HG02884 (cell line): ENCODE results near the gene EPC2.
"Not testable (repeated sequence)": the region's sequence is repeated elsewhere in the genome, so short reads cannot be mapped to it uniquely, and the experiment has no call there.

ENCODE experiments used
- ATAC-seq: cut with Tn5 transposase; IDR thresholded peaks from one replicate; pipeline ENCODE4 v1.9.1; 2021; ENCODE audit warnings: mild to moderate bottlenecking, moderate library complexity; ENCODE audit not compliant: unreplicated experiment

EPC2 gene

DNA sequence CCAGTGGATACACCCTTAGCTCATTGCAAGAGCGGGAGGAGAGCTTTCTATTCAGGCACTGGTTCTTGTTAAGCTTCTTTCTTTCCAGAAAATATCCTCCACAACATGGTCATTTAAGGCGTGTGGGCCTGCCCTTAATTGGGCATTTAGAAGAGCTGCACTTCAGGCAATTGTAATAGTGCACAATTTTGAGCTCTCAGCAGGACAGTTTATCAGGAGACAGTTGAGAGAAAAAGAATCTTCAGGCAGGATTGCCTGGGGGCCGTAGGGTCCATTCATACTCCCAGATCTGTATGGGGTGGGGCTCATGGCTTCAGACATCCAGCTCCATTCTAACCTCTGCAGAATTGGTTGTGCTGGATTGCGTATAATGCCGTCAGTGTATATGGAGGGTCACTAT lies 6.0 kb upstream of the EPC2 start:
- ATAC-seq = no peak

DNA sequence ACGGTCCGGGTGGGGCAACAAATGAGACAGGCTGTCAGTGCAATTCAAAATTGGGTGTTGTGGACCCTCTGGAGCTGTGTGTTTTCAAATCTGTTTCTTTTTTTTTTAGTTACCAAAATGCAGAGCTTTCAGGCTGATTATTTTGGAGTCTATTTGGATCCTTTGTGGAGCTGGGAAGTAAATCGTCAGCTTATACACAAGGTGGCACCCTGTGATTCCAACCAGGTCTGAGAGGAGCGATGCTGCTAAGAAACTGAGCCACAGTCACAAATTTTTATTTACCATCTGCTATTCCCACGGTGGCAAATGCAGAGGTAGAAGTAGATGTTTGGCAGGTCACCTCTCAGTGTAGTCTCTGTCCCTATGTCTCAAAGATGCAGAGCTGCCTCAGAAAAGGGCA lies 3.8 kb upstream of the EPC2 start:
- ATAC-seq = no peak

DNA sequence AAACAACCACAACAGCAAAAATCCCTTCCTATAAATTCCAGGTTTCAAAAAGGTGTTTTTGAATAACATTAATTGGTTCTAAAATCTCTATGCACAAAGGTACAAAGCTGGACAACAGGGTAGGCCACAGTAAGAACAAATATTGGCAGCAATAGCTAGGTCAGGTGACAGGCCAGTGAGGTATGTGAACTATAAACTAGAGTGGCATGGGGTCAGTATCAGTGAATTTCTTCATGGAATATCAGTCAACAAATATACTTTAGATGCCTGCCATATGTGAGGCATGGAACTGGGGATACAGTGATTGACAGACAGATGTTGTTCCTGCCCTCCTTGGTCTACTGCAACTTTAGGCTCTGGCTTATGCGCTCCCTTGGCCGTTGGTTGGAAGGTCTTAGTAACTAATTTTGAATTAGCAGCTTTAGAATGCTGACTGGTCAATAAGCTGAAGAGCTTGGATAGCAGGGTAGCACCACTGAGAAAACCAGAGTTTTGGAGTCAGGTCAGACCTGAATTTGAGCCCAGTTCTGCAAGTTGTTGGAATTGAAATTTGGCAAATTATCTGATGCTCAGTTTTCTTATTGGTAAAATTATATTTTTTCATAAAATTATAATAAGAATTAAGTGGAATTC lies 2.3 kb upstream of the EPC2 start:
- no peak for ATAC-seq

DNA sequence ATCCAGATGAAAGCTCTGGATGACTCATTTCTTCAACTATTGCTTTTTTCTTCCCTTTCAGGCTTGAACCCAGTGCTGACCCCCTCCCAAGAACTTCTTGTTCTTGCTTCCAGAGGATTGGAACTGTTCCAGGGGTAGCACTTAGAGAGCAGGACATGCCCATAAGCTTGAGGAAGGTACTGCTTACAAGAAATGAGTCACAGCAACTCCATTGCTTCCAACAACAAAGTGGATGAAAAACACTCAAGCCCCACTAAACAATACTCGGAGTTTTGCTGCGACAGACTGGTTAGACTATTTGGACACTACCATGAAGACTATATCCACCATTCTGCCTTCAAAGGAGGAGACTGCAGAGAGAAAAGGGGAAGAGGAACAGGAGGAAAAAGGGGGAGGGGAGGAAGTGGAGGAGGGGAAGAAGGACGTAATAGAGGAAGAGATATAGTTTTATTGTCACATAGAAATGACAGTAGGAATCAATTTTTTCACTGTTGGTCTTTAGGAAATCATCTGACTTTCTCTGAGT lies 1.6 kb upstream of the EPC2 start:
- no peak for ATAC-seq

DNA sequence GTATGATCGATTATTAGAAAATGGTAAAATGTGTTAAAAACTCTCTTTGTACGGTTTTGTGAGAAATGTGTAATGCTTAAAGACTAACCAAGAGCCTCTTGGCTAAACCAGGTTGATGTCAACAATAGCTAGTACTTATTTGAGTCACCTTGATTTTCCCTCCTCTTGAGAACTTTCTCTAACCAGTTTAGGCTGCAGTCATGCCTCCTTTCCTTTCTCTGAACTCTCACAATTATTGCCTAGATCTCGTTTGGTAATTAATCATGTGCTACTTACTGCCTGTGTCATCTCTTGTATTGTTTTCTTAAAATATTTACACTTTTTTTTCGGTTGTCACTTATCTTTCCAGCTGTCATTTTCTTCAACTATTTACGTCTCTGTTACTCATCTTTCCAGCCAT lies 1.1 kb upstream of the EPC2 start:
- ATAC-seq = peak; percentile 38

DNA sequence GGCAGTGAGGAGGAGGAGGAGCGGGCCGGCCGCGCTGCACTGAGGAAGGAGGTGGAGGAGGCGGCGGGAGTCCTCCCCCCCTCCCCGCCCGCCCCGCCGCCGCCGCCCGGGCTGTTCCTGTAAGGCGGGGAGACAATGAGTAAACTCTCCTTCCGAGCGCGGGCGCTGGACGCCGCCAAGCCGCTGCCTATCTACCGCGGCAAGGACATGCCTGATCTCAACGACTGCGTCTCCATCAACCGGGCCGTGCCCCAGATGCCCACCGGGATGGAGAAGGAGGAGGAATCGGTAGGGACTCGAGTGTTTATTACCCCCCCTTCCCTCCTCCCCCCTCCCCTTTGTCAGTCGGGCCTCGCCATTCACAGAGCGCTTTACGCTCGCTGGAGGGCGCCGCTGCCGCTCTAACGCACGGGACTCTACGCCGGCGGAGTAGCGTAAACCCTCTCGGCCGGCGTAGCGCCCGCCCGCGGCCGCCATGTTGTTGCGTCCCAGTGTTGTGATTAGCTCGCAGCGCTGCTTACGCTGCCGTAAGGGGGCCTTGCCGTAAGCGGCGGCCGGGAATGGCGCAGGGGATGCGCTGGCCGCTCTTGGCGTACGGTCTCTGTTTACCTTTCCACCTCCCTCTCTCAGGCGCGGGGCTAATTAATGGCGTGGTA lies 460 bp downstream of the EPC2 start:
- ATAC-seq = peak; percentile 38

DNA sequence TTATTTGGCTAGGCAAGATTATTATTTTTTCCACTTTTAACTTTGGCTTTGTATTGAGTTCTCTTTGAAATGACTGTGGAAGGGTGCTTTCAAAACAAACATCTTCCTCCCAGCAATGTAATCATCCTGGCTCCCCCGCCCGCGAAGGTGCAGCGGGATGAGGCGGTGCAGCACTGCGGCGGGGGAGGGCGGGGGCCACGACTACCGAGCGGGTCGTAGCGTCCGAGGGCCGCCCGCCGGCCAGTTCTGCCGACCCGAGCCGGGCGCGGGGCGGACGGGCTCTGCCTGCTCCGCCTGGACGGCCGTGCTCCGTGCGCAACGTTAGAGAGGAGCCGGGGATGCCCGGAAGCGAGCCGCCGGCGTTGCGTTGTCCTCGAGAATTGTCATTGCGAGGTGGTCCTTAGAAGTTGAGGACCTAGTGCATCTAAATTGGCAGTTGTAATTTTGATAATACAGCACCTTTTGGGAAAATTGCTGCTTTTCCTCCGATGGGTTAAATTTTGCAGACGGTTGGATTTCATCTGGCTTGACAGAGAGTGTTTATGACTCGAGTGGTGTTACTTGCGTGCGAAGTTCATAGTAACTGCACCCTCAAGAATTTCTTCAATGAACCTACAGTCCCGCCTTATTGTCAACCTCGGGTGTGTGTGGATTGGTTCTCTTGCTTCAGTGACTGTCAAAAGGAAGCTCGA lies 1.1 kb downstream of the EPC2 start:
- ATAC-seq = peak; percentile 38

DNA sequence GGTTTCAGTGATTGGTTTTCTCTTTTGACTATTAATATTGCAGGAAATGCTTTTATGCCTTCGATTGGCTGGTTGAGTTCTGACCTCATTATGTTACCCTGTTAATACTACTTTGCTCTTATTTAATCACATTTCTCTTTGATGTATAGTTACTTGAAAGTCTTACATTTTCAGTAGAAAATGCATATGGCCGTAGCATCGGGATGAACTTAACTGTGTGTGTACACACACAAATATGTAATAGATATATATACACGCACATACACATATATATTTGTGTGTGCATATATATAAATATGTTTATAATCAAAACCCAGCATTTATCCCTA lies 1.6 kb downstream of the EPC2 start:
- ATAC-seq = no peak

DNA sequence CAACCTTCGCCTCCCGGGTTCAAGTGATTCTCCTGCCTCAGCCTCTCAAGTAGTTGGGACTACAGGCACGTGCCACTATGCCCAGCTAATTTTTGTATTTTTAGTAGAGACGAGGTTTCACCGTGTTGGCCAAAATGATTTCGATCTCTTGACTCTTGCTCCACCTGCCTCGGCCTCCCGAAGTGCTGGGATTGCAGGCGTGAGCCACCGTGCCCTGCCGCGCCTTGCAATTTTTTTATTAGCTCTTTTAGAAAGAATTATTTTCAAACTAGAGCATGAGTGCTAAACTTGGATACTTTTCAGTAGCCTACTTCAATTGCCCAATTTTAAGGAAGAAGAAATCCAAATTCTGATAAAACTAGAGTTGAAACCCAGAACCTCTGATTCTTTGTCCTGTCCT lies 3.2 kb downstream of the EPC2 start:
- not testable (repeated sequence) for ATAC-seq

DNA sequence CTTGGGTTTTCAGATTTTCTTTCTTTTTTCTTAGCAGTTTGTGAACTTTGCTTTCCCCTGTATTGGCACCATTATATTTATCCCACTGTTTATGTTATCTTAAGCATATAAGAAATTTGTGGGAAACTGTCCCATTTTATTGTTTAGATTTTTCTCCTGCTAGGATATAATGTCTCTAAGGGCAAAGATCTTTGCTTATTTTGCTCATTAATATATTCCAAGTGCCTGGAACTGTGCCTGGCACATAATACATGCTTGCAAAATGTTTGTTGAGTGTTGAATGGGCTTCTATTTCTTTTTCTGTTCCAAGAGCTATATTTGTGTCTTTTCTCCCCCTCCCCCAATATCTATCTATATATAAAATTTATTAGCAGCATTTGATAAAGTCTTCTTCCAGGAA lies 5.4 kb downstream of the EPC2 start:
- ATAC-seq = no peak

DNA sequence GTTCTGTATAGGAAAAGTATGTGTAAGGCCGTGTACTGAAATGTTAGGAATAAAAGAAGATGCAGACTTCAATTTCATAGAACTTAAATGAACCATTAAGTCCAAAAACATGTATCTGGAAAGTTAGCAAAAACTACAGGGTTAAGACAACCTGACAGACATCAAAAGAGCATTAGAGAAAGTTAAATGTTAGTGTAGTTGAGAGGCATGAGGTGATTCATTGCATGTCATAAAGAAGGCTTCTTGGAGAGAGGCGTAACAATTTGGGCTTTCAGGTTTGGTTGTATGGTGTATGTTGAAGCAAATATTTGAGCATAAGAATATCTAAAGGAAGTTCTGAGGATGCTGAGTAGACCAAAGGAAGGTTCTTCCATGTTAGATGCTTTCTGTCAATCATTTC lies 6.3 kb downstream of the EPC2 start:
- no peak for ATAC-seq

DNA sequence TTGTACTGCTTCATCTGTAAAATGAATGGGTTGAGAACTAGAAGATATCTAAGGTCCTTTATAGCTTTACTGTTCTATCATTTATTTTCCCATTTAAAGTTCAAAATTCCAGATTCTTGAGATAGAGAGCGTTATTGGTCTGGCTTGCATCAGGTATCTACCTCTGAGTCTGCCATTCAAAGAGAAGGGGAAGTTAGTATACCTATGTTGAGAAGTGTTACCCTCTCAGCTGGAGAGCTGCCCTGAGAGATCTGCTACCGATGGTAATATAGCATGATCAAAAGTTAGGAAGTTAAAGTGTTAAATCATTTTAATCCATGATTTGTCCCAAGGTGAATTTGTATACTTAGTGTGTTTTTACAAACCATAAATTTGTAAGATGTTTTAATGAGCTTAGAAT lies 7.4 kb downstream of the EPC2 start:
- ATAC-seq = no peak

DNA sequence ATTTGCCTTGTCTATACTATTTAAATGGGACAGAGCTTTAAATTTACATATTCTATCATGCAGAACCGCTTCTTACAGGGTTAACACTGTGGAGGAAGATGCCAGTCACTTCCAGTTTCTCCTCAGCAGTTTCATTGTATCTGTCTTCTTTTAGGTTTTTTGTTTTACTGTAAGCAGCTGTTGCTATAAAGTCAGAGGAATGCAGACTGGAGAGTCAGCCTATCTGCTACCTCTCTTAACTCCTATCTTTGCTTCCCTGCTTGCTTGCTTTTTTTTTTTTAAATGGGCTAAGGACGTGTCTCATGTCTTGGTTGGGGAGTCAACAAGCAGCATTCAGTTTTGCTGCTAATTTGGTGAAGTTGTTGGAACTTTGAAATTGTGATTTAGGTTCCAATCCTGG lies 8.9 kb downstream of the EPC2 start:
- peak; percentile 84 for ATAC-seq

DNA sequence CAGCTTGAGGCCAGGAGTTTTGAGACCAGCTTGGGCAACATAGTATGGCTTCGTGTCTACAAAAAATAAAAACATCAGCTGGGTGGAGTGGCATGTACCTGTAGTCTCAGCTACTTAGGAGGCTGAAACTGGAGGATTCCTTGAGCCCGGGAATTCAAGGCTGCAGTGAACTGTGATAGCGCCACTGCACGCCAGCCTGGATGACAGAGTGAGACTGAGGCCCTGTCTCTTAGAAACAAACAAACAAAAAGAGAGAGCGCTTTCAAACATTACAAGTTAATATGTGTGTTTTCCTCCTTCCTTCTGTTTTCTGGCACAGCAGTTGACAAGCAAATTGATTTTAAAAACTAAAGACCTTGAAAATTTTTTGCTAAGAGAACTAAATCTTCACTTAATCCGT lies 9.9 kb downstream of the EPC2 start:
- no peak for ATAC-seq

DNA sequence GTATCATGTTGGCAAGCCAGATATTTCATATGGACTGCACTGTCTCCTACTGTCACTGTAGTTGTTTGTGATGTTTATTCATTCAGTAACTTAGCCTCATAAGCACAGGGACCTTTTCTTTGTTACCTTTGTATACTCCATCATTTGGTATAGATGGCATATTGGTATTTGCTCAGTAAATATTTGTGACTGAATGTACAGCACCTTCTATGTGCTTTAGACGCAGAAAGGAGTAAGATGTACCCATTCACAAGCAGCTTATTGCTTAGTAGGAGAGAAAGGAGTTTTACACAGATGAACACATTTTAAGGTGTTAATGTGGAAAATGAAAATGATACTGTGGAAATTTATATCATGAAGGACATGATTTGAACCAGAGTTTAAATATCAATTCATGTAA lies 12.0 kb downstream of the EPC2 start:
- ATAC-seq = no peak

DNA sequence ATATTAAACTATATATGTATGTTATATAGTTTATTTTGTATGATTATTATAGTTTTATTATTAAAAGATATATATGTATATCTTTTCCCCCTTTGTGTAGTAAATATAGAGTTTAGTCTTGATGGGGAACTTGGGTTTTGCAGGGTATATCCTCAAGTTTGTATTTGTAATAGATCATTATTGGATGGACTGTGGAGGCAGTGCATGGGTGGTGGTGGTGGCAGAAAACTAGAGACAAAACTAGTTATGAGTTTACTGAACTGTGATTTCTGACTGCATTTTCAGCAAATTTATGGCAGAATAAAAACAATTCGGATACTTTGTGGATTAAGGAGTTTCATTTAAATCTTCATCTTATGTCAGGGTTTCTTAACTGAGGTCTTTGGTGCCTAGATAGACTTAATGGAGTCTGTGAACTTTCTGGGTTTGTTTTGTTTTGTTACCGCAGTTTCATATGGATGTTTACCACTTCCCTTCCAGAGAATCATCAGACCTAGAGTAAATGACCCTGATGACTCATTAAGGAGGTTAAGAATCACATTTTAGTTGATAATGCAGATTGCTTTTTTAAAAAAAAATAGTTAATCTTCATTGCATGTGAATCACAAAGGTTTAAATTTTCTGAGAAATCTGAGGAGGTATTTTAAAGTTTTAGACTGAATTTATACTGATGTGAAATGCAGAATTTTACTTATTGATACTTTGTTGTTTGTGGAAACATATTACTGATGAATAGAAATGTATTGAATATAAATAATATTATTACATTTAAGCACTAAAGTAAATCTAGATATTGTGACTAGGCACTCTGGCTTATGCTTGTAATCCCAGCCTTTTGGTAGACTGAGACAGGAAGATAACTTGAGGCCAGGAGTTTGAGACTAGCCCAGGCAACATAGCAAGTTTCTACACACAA lies 14.5 kb downstream of the EPC2 start:
- ATAC-seq = peak; percentile 97

DNA sequence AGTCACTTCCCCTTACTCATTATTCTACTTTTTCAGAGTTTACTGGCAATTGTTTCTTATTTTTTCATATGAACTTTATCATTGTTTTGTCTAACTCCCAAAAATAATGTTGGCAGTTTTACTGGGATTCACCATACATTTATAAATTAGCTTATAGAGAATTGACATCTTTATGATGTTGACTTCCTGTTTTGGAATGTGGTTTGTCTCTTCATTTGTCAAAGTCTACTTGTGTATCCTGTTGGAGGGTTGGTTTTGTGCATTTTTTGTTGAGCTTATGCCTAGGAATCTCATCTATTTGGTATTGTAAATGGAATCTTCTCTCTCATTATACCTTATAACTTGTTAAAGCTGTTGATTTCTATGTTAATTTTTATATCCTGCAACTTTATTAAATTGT lies 16.4 kb downstream of the EPC2 start:
- no peak for ATAC-seq

DNA sequence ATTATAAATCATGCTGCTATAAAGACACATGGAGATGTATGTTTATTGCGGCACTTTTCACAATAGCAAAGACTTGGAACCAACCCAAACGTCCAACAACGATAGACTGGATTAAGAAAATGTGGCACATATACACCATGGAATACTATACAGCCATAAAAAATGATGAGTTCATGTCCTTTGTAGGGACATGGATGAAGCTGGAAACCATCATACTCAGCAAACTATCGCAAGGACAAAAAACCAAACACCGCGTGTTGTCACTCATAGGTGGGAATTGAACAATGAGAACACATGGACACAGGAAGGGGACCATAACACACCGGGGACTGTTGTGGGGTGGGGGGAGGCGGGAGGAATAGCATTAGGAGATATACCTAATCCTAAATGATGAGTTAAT lies 17.8 kb downstream of the EPC2 start:
- ATAC-seq = not testable (repeated sequence)

DNA sequence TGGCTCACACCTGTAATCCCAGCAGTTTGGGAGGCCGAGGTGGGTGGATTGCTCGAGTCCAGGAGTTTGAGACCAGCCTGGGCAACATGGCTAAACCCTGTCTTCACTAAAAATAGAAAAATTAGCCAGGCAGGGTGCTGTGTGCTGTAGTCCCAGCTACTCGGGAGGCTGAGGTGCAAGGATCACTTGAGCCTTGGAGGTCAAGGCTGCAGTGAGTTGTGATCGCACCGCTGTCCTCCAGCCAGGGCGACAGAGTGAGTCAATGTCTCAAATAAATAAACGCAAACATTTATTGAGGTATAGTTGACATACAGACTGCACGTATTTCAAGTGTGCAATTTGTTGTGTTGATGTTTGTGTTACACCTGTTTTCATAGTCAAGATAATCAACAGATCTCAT lies 19.7 kb downstream of the EPC2 start:
- ATAC-seq = no peak

DNA sequence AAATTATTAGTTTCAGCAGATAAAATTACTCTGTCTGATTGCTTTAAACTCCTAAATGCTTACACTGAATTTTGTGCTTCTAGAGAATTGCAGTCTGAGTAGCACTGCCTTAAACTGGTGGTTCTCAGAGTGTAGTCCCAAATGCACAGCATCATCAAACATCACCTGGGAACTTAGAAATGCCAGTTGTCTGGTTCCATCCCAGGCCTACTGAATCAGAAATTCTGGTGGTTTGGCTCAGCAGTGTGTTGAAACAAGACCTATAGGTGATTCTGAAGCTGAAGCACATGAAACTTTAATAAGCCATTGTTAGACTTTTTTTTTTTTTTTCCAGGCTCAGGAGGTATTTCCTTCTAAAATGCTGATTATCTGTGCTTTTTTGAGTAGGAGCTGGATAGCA lies 22.0 kb downstream of the EPC2 start:
- no peak for ATAC-seq

DNA sequence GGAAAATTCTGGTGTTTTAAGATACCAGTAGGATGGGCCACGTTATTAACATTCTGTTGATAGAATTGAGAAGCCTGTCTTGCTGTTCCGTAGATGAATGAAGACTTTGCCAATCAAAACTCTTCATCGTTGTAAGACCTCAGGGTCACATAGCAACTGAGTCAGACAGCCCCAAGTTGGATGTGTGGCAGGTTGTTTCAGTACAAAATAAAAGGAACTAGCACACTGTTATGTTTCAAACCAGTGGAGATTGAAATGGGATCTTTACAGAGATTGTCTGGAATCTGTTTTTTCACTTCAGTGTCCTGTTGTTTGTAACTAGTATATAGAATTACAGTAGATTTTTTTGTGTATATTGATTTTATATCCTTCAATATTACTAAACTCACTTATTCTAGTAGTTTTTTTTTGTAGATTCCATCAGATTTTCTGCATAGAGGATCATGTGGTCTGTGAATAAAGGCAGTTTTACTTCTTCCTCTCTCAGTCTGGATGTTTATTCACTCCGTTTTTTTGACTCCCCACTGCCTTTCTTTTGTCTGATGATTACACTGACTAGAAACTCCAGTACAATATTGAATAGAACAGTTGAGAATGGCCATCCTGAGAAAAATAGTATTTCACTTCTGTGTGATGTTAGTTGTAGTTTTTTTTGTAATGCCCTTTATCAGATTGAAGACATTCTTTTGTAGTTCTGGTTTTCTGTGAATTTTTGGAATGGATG lies 22.7 kb downstream of the EPC2 start:
- no peak for ATAC-seq
